ENCODE data around the gene TAAR9.

The TAAR9 gene

GRCh38 chr6:132496519-132497180 is 41.4 kb upstream of the TAAR9 start:
- Histone ChIP-seq H3K27ac (no peak overlapping the region), H3K9ac (no peak overlapping the region), H2AFZ (ENCODE audit: low read depth) (no peak overlapping the region), H3K4me1 (ENCODE audit: low read depth, poor library complexity, severe bottlenecking) (peaks cover 28% of the 10 kb centered on the region), H3K4me2 (peak overlapping the region; percentile 53), H3K79me2 (ENCODE audit: insufficient read depth, low read depth) (peaks cover 8% of the 10 kb centered on the region; the same call in 1 of the 2 replicates), H3K36me3 (ENCODE audit: insufficient read depth) (no peaks in the 10 kb centered on the region), H3K4me3 (IDR thresholded peaks at IDR 0.05; ENCODE audit: insufficient read depth, low read depth, low read length) (no peak overlapping the region), H3K27me3 (ENCODE audit: insufficient read depth, low read depth) (no peaks in the 10 kb centered on the region), H4K20me1 (ENCODE audit: insufficient read depth) (no peaks in the 10 kb centered on the region)
- TF ChIP-seq CTCF (conservative IDR thresholded peaks at IDR 0.05; ENCODE audit: low read depth, low read length), result no peak

- peaks cover 28% of the 10 kb centered on the region for H3K4me1 ChIP-seq (ENCODE audit: low read depth, poor library complexity, severe bottlenecking)
- H3K4me3 ChIP-seq (IDR thresholded peaks at IDR 0.05; ENCODE audit: insufficient read depth, low read depth, low read length), result no peak overlapping the region
- no peaks in the 10 kb centered on the region for H3K27me3 ChIP-seq (ENCODE audit: insufficient read depth, low read depth)
- no peak overlapping the region for H3K9ac ChIP-seq
- no peak overlapping the region for H3K27ac ChIP-seq
- no peaks in the 10 kb centered on the region for H3K36me3 ChIP-seq (ENCODE audit: insufficient read depth)
- no peak overlapping the region for H2AFZ ChIP-seq (ENCODE audit: low read depth)
- H4K20me1 ChIP-seq (ENCODE audit: insufficient read depth), result no peaks in the 10 kb centered on the region
- TF ChIP-seq CTCF (conservative IDR thresholded peaks at IDR 0.05; ENCODE audit: low read depth, low read length), result no peak
- no peak overlapping the region for H3K4me2 ChIP-seq
- H3K79me2 ChIP-seq (ENCODE audit: insufficient read depth, low read depth), result peaks cover 4% of the 10 kb centered on the region; the same call in 1 of the 2 replicates
Measured at GRCh38 chr6:132498638-132499037, 39.4 kb upstream of the TAAR9 start.

GRCh38 chr6:132499757-132500156 is 38.3 kb upstream of the TAAR9 start:
- Histone ChIP-seq H3K4me1 (ENCODE audit: low read depth, poor library complexity, severe bottlenecking) (peaks cover 23% of the 10 kb centered on the region), H4K20me1 (ENCODE audit: insufficient read depth) (no peaks in the 10 kb centered on the region), H3K36me3 (ENCODE audit: insufficient read depth) (no peaks in the 10 kb centered on the region), H3K9ac (no peak overlapping the region), H3K4me3 (IDR thresholded peaks at IDR 0.05; ENCODE audit: insufficient read depth, low read depth, low read length) (no peak overlapping the region), H3K27ac (no peak overlapping the region), H3K79me2 (ENCODE audit: insufficient read depth, low read depth) (no peaks in the 10 kb centered on the region), H3K4me2 (no peak overlapping the region), H3K27me3 (ENCODE audit: insufficient read depth, low read depth) (no peaks in the 10 kb centered on the region), H2AFZ (ENCODE audit: low read depth) (no peak overlapping the region)
- no peak for TF ChIP-seq CTCF (conservative IDR thresholded peaks at IDR 0.05; ENCODE audit: low read depth, low read length)

- Histone ChIP-seq H3K27me3 (ENCODE audit: insufficient read depth, low read depth) (no peaks in the 10 kb centered on the region), H3K4me3 (IDR thresholded peaks at IDR 0.05; ENCODE audit: insufficient read depth, low read depth, low read length) (no peak overlapping the region), H3K4me2 (no peak overlapping the region), H2AFZ (ENCODE audit: low read depth) (no peak overlapping the region), H3K4me1 (ENCODE audit: low read depth, poor library complexity, severe bottlenecking) (no peaks in the 10 kb centered on the region), H4K20me1 (ENCODE audit: insufficient read depth) (no peaks in the 10 kb centered on the region), H3K9ac (no peak overlapping the region), H3K27ac (no peak overlapping the region), H3K79me2 (ENCODE audit: insufficient read depth, low read depth) (peaks cover 5% of the 10 kb centered on the region; the same call in 1 of the 2 replicates), H3K36me3 (ENCODE audit: insufficient read depth) (no peaks in the 10 kb centered on the region)
- no peak for TF ChIP-seq CTCF (conservative IDR thresholded peaks at IDR 0.05; ENCODE audit: low read depth, low read length)
Measured at GRCh38 chr6:132504757-132505156, 33.3 kb upstream of the TAAR9 start.
